B cell (primary cell): ENCODE results near the gene TRAPPC5. TPM values are rescaled to one million over a fixed set of nuclear protein-coding genes. Genes with fewer than 3 reads are reported as not detected.

Experiments used
- ATAC-seq: fragments of 200-7000 bp; cut with Tn5 transposase; one replicate; pipeline ENCODE4 v1.10.0; 2021; ENCODE audit warnings: low read depth, mild to moderate bottlenecking, moderate number of reproducible peaks, moderate library complexity
- CTCF ChIA-PET: fragments of 350-600 bp; sonication (Branson Sonifier 250); formaldehyde crosslinking; loops from one replicate; lab custom pipeline; 2021; ENCODE audit warnings: antibody characterized with exemption, inconsistent platforms; lab: Charles Lee
- POLR2A ChIA-PET: fragments of 350-600 bp; sonication (Branson Sonifier 250); formaldehyde crosslinking; loops from one replicate; lab custom pipeline; 2021; ENCODE audit warnings: antibody characterized with exemption; lab: Charles Lee
- DNase-seq: peaks from one replicate; pipeline ENCODE4 v3.0.0; 2013
- H2AFZ ChIP-seq: 2 replicates; pipeline ENCODE4 v1.6.1; 2012; ENCODE audit warnings: mild to moderate bottlenecking, low read depth, low read length; ENCODE audit not compliant: insufficient read depth, poor library complexity, severe bottlenecking
- H3K27ac ChIP-seq, 2 donors: 1 replicate in 1 of 2; 2 replicates in 1 of 2; pipeline ENCODE4 v1.5.1; 2012 to 2013; ENCODE audit warnings: low read length in 2 of 2, mild to moderate bottlenecking in 2 of 2, moderate library complexity in 1 of 2
- H3K27me3 ChIP-seq, 4 experiments: fragments of 200-600 bp in 1 of 4; sonication (generic) in 1 of 4; replicated peaks in 1 of 4; 1 replicate in 2 of 4; 2 replicates in 2 of 4; pipeline versions ENCODE4 v1.6.1 to v1.7.0; 2013 to 2016; ENCODE audit warnings: low read length in 3 of 4, mild to moderate bottlenecking in 2 of 4, mixed read lengths in 1 of 4, moderate library complexity in 1 of 4; ENCODE audit not compliant: insufficient read depth in 4 of 4, control insufficient read depth in 3 of 4; ENCODE audit errors: control extremely low read depth in 1 of 4
- H3K36me3 ChIP-seq, 2 experiments: replicated peaks in 1 of 2; 1 replicate in 1 of 2; 2 replicates in 1 of 2; pipeline versions ENCODE4 v1.6.1 to v1.7.1; 2013; ENCODE audit warnings: low read length in 1 of 2; ENCODE audit not compliant: insufficient read depth in 2 of 2, control insufficient read depth in 1 of 2; ENCODE audit errors: control extremely low read depth in 1 of 2, extremely low read depth in 1 of 2
- H3K4me1 ChIP-seq, 2 donors: fragments of 200-600 bp in 1 of 2; sonication (generic) in 1 of 2; 1 replicate in 1 of 2; 2 replicates in 1 of 2; pipeline versions ENCODE4 v1.5.1 to v1.6.1; 2013 to 2017; ENCODE audit warnings: low read length in 2 of 2; ENCODE audit not compliant: control insufficient read depth in 2 of 2, insufficient read depth in 2 of 2
- H3K4me2 ChIP-seq: replicated peaks from 2 replicates; pipeline ENCODE3; 2012; ENCODE audit warnings: mild to moderate bottlenecking, low read depth, low read length; ENCODE audit not compliant: poor library complexity, severe bottlenecking
- H3K4me3 ChIP-seq, 5 experiments: fragments of 200-600 bp in 1 of 5; sonication (generic) in 1 of 5; 1 replicate in 3 of 5; 2 replicates in 2 of 5; pipeline versions ENCODE4 v1.5.1 to v1.7.0; 2011 to 2016; ENCODE audit warnings: low read length in 4 of 5, mild to moderate bottlenecking in 4 of 5, low read depth in 2 of 5, control low read depth in 1 of 5, moderate library complexity in 1 of 5; ENCODE audit not compliant: insufficient read depth in 1 of 5; ENCODE audit errors: control extremely low read depth in 1 of 5, extremely low read depth in 1 of 5
- H3K79me2 ChIP-seq: fragments of 200-600 bp; sonication (generic); one replicate; pipeline ENCODE4 v1.6.0; 2016; ENCODE audit warnings: low read length; ENCODE audit not compliant: control insufficient read depth, insufficient read depth
- H3K9ac ChIP-seq: fragments of 200-600 bp; sonication (generic); 2 replicates; pipeline ENCODE4 v1.6.1; 2017; ENCODE audit warnings: mild to moderate bottlenecking, low read length, moderate library complexity
- H3K9me3 ChIP-seq, 3 donors: one replicate each; pipeline versions ENCODE4 v1.6.1 to v1.7.1; 2013; ENCODE audit warnings: low read length in 2 of 3; ENCODE audit not compliant: control insufficient read depth in 2 of 3, insufficient read depth in 1 of 3; ENCODE audit errors: control extremely low read depth in 1 of 3
- H4K20me1 ChIP-seq: 2 replicates; pipeline ENCODE4 v1.6.0; 2012; ENCODE audit warnings: mild to moderate bottlenecking, low read length; ENCODE audit not compliant: insufficient read depth, control insufficient read depth, poor library complexity, severe bottlenecking
- H3K27ac Mint-ChIP-seq: one replicate; pipeline ENCODE4 v1.8.0; 2021; ENCODE audit warnings: mixed read lengths
- H3K27me3 Mint-ChIP-seq: one replicate; pipeline ENCODE4 v1.8.0; 2021; ENCODE audit warnings: mixed read lengths
- H3K4me1 Mint-ChIP-seq: one replicate; pipeline ENCODE4 v1.8.0; 2021; ENCODE audit warnings: mixed read lengths
- H3K4me3 Mint-ChIP-seq: one replicate; pipeline ENCODE4 v1.8.0; 2021; ENCODE audit warnings: mixed read lengths
- H3K9me3 Mint-ChIP-seq: one replicate; pipeline ENCODE4 v1.8.0; 2022; ENCODE audit warnings: mixed read lengths; ENCODE audit not compliant: insufficient read depth
- EZH2 ChIP-seq: IDR thresholded peaks from 2 replicates; pipeline ENCODE4 v1.6.1; 2012; ENCODE audit warnings: borderline replicate concordance, low read depth, mild to moderate bottlenecking, moderate library complexity, low read length; ENCODE audit not compliant: insufficient read depth, poor library complexity, severe bottlenecking
- WGBS: methylation state at CpG from one replicate; pipeline ENCODE4 v1.1.5; 2013; ENCODE audit warnings: missing lambda C conversion rate; ENCODE audit not compliant: insufficient coverage; 5-methylcytosine and 5-hydroxymethylcytosine counted together
- intact Hi-C: fragments of 100-400 bp; cut with micrococcal nuclease; formaldehyde crosslinking; loops from one replicate; pipeline ENCODE4 v1.10.0; 2022
- polyA plus RNA-seq: library from polyadenylated mRNA; depleted of rRNA; stranded (reverse); fragments of >200 nt; gene quantifications from 2 replicates; pipeline ENCODE4 v1.2.3, GENCODE V29; 2012
- total RNA-seq, 2 donors: library from RNA; stranded (reverse); fragments of 120-200 nt in 1 of 2; gene quantifications; 1 replicate in 1 of 2; 2 replicates in 1 of 2; pipeline versions ENCODE4 v1.2.3 to v1.2.4, GENCODE V29; 2013 to 2022
- TF ChIP-seq, protein P1 (sequence below): fragments of 200-600 bp; IDR thresholded peaks from one replicate; pipeline ENCODE4 v1.8.0; 2022; ENCODE audit warnings: antibody characterized with exemption, mild to moderate bottlenecking

Gene TRAPPC5
- total and polyA plus RNA-seq, 2 donors (not counting 1 experiment from before 2014, with no cell fraction given): 61.5 to 64.9 TPM

DNA sequence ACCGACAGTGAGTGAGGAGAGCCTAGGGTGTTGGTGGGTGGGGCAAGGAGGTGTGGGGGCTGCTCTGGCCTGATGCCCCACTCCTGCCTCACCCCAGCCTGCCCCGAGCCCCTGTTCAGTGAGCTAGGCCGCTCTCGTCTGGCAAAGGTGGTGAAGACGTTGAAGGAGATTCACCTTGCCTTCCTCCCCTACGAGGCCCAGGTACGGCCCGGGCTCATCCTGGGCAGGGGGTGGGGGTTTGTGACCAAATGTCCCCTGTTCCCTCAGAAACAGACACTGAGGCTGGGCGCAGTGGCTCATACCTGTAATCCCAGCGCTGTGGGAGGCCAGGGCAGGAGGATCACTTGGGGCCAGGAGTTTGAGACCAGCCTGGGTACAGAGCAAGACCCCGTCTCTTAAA is 39.8 kb upstream of the TRAPPC5 start:
- peaks cover 4 to 42% of the 10 kb centered on the region in 2 experiments for H3K36me3 ChIP-seq
- Mint-ChIP-seq H3K27me3 (no peaks in the 10 kb centered on the region), H3K9me3 (no peaks in the 10 kb centered on the region), H3K4me3 (no peak overlapping the region), H3K4me1 (peaks cover 27% of the 10 kb centered on the region), H3K27ac (no peak overlapping the region)
- peaks cover 37% of the 10 kb centered on the region for H3K79me2 ChIP-seq
- no peak overlapping the region for H3K4me2 ChIP-seq
- H3K9me3 ChIP-seq: peaks cover 0 to 14% (median 0%) of the 10 kb centered on the region in 3 donors
- WGBS: 100% methylated on average over 9 of the region's 11 CpGs
- no peak overlapping the region for H3K4me3 ChIP-seq
- H3K9ac ChIP-seq: no peak overlapping the region
- H2AFZ ChIP-seq: no peak overlapping the region
- H3K27ac ChIP-seq: no peak overlapping the region
- CTCF ChIA-PET: interaction anchor here (0.6 kb wide), 1 partner anchor 10 kb away, joined by 3 read pairs; no protein-coding TSS in a partner anchor
- POLR2A ChIA-PET: interaction anchor here (1.3 kb wide), 1 partner anchor 11 kb away, joined by 7 read pairs; the partner anchor contains the start of genes PET100 and XAB2
- TF ChIP-seq EZH2: no peak
- TF ChIP-seq, protein P1, sequence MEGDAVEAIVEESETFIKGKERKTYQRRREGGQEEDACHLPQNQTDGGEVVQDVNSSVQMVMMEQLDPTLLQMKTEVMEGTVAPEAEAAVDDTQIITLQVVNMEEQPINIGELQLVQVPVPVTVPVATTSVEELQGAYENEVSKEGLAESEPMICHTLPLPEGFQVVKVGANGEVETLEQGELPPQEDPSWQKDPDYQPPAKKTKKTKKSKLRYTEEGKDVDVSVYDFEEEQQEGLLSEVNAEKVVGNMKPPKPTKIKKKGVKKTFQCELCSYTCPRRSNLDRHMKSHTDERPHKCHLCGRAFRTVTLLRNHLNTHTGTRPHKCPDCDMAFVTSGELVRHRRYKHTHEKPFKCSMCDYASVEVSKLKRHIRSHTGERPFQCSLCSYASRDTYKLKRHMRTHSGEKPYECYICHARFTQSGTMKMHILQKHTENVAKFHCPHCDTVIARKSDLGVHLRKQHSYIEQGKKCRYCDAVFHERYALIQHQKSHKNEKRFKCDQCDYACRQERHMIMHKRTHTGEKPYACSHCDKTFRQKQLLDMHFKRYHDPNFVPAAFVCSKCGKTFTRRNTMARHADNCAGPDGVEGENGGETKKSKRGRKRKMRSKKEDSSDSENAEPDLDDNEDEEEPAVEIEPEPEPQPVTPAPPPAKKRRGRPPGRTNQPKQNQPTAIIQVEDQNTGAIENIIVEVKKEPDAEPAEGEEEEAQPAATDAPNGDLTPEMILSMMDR: no peak
- H3K4me1 ChIP-seq: peaks cover 17 to 20% of the 10 kb centered on the region in 2 donors
- DNase-seq (no peak), ATAC-seq (no peak)
- peaks cover 40% of the 10 kb centered on the region for H4K20me1 ChIP-seq
- intact Hi-C loops: no loop called here
- no peaks in the 10 kb centered on the region for H3K27me3 ChIP-seq
